AG04449 (cell line): ENCODE results near the gene FBXO5.
A peak's percentile ranks its signal among the peaks of the same experiment; 100 is the strongest.
"Not testable (repeated sequence)": the region's sequence is repeated elsewhere in the genome, so short reads cannot be mapped to it uniquely, and the experiment has no call there.

Experiments
- CTCF ChIA-PET: fragments of 350-600 bp; formaldehyde crosslinking; extraction: SDS; loops from one replicate; lab custom pipeline; 2021; ENCODE audit warnings: antibody characterized with exemption; lab: Yijun Ruan, JAX
- POLR2A ChIA-PET: fragments of 400-600, 350-600 bp; formaldehyde crosslinking; extraction: SDS; loops from one replicate; lab custom pipeline; 2020; ENCODE audit warnings: antibody characterized with exemption, inconsistent platforms; lab: Yijun Ruan, JAX
- DNase-seq: peaks from one replicate; pipeline ENCODE4 v3.0.0-alpha.2; 2010; ENCODE audit warnings: low read depth, low spot score
- H3K4me3 ChIP-seq: 2 replicates; pipeline ENCODE4 v1.5.1; 2011; ENCODE audit warnings: low read depth, mild to moderate bottlenecking, control low read depth, low read length
- TF ChIP-seq, protein P1 (sequence below): IDR thresholded peaks from one replicate; pipeline ENCODE4 v1.5.1; 2011; ENCODE audit warnings: mild to moderate bottlenecking, moderate library complexity, low read length, control low read depth, inconsistent platforms; ENCODE audit not compliant: insufficient read depth; ENCODE audit errors: missing control alignments

FBXO5 gene

DNA sequence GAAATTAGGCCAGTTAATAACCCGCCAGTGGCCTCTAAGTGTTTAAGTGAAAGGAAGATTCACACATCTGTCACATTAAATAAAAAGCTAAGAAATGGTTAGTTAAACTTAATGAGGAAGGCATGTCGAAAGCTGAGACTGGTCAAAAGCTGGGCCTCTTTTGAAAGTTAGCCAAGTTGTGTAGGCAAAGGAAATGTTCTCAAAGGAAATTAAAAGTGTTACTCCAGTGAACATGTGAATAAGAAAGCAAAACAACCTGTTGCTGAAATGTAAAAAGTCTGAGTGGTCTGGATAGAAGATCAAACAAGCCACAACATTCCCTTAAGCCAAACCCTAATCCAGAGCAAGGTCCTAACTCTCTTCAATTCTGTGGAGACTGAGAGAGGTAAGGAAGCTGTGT, 30.6 kb upstream of the FBXO5 start:
- POLR2A ChIA-PET, result no interaction called here
- TF ChIP-seq, protein P1, sequence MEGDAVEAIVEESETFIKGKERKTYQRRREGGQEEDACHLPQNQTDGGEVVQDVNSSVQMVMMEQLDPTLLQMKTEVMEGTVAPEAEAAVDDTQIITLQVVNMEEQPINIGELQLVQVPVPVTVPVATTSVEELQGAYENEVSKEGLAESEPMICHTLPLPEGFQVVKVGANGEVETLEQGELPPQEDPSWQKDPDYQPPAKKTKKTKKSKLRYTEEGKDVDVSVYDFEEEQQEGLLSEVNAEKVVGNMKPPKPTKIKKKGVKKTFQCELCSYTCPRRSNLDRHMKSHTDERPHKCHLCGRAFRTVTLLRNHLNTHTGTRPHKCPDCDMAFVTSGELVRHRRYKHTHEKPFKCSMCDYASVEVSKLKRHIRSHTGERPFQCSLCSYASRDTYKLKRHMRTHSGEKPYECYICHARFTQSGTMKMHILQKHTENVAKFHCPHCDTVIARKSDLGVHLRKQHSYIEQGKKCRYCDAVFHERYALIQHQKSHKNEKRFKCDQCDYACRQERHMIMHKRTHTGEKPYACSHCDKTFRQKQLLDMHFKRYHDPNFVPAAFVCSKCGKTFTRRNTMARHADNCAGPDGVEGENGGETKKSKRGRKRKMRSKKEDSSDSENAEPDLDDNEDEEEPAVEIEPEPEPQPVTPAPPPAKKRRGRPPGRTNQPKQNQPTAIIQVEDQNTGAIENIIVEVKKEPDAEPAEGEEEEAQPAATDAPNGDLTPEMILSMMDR, result no peak
- no peak overlapping the region for H3K4me3 ChIP-seq
- no peak for DNase-seq
- CTCF ChIA-PET, result interaction anchor here (1.3 to 2.9 kb wide), 2 partner anchors 11 to 18 kb away, joined by 3 to 20 read pairs; no protein-coding TSS in a partner anchor

DNA sequence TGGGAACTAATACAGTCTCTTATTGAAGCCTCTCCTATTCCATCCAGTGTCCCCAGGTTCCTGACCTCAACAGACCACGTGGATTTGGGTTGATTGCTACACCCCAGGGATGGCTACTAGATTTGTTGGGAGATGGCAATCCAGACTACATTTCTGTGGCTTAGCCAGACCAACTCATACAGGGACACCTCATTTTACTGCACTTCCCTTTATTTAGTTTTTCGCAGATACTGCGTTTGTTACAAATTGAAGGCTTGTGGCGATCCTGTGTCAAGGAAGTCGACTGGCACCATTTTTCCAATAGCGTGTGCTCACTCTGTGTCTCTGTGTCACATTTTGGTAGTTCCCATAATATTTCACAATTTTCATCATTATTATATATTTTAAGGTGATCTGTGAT, 30.0 kb upstream of the FBXO5 start:
- TF ChIP-seq, protein P1, result no peak
- no peak overlapping the region for H3K4me3 ChIP-seq
- no peak for DNase-seq
- ChIA-PET POLR2A (no interaction called here), CTCF (interaction anchor here (1.3 to 2.9 kb wide), 2 partner anchors 11 to 19 kb away, joined by 3 to 20 read pairs; no protein-coding TSS in a partner anchor)

DNA sequence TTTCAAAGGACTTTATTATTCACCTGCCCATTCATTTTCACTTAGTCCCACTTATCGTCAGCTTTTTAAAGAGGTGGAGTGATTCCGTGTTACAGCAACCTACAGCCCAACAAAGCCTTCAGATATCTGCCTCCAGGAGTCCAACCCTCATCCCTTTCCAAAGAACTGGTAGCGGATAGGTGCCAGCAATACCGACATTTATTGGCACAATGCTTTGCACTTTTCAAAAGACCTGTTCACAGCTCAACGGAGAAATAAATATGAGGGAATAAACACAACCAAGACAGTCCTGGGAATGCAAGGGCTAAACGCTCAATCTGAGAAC, 20.5 kb upstream of the FBXO5 start:
- ChIA-PET POLR2A (interaction anchor here (2.8 kb wide), 1 partner anchor 20 kb away, joined by 10 read pairs; the partner anchor contains the start of gene FBXO5), CTCF (no interaction called here)
- TF ChIP-seq, protein P1, result no peak
- peak overlapping the region; percentile 87 for H3K4me3 ChIP-seq
- no peak for DNase-seq

DNA sequence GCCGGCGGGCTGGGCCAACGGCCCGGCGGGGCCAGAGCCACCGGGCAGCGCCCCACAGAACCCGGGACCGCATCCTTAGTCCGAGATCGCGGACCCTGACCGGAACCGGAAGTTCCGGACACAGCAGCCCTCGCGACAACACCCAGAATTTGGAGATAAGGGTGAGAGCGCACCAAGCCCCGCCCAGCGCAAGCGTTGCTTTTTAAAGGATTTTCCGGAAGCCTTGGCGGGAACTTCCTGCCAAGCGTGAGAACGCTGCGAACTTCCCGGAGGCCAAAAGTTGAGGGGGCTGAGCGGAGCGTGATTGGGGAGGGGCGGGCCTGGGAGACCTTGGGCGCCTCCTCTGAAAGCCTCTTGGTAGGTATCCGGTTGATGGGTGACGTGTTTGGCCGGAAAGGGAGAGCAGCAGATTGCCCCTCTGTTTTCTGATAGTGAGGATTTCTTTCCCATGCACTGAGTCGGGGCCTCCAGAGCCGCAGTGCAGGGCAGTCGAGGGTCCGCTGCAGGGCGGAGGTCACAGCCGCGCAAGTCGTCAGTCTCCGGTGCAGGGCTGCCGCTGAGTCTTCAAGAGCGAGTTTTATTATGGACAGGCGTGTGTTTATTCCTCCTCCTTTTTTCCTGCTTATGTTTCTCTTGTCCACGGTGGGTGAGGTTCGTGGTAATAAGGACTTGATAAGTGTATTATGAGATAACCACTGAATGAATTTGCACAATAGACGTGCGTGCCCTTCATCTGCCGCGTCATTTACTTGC, 19.9 kb upstream of the FBXO5 start, which contains the start of gene MTRF1L:
Gene MTRF1L, minus strand, starts transcription at position 97 of the 753 bp plus-strand sequence. Its CDS starts 24 bp downstream, at position 73.
- peak; percentile 82 for DNase-seq
- ChIA-PET POLR2A (interaction anchor here (2.8 kb wide), 1 partner anchor 19 kb away, joined by 10 read pairs; the partner anchor contains the start of gene FBXO5), CTCF (interaction anchor here (1.4 kb wide), 1 partner anchor 19 kb away, joined by 4 read pairs; no protein-coding TSS in a partner anchor)
- TF ChIP-seq, protein P1, result no peak
- peak within 1 kb of the TSS; percentile 87 for H3K4me3 ChIP-seq

DNA sequence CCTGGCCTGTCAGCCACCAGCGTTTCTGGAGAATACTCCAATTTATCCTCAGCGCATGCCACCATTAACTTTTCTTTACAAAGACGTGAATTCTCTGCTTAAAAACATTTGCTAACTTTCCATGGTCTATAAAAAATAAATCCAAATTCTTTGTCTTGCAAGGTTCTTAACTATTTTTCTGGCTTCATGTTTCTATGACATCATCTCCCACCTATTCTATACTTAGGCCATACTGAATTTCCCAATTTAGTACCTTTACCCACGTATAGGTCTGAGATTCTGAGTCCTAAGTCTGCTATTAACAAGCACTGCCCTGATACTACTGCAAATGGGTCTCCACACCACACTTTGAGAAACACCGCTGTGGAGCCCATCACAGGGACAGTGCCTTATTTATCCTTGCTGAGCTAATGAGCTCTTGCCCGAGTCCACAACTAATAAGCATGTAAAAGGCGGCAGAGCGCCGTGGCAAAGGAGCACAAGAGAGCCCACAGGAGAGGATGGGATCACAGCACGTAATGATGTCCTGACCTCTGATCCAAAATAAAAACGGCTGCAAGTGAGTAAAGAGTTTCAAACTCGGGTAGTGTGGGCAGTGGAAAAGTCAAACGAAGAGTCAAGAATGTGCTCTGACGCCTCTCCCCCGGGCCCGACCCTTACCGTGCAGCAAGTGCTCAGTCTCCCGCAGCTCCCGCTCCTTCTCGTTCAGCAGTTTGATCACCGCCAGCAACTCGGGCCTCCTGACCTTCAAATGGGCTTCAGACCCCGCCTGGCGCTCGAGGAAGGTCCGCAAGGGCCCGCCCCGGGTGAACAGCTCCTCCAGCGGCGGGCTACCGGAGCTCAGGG, 19.1 kb upstream of the FBXO5 start:
- CTCF ChIA-PET, result interaction anchor here (1.4 kb wide), 1 partner anchor 20 kb away, joined by 4 read pairs; no protein-coding TSS in a partner anchor
- TF ChIP-seq, protein P1, result no peak
- H3K4me3 ChIP-seq, result peak overlapping the region; percentile 87
- no peak for DNase-seq
- POLR2A ChIA-PET, result interaction anchor here (2.8 kb wide), 1 partner anchor 19 kb away, joined by 10 read pairs; the partner anchor contains the start of gene FBXO5

DNA sequence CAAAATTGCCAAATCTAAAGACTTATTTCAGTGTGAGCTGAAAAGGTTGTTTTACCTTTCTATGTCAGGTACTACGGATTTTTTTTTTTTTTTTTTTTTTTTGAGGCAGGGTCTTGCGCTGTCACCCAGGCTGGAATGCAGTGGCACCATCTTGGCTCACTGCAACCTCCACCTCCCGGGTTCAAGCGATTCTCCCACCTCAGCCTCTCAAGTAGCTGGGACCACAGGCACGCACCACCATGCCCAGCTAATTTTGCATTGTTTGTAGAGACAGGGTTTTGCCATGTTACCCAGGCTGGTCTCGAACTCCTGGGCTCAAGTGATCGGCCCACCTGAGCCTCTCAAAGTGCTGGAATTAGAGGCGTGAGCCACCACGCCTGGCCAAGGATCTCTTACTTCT, 17.9 kb upstream of the FBXO5 start:
- H3K4me3 ChIP-seq, result 0 out of 2 replicates have a peak overlapping the region, but pooled peaks have one; percentile 87
- DNase-seq, result not testable (repeated sequence)
- ChIA-PET CTCF (interaction anchor here (0.6 to 1.3 kb wide), 3 partner anchors 9 to 25 kb away, joined by 3 to 4 read pairs (median 3); no protein-coding TSS in a partner anchor), POLR2A (interaction anchor here (2.8 kb wide), 1 partner anchor 17 kb away, joined by 10 read pairs; the partner anchor contains the start of gene FBXO5)
